Measurements from ENCODE around the gene THAP8. TPM values are rescaled to one million over a fixed set of nuclear protein-coding genes. Genes with fewer than 3 reads are reported as not detected.

THAP8 gene
- total RNA-seq, 1 donor from 2014 or later, result 16.0 TPM

DNA sequence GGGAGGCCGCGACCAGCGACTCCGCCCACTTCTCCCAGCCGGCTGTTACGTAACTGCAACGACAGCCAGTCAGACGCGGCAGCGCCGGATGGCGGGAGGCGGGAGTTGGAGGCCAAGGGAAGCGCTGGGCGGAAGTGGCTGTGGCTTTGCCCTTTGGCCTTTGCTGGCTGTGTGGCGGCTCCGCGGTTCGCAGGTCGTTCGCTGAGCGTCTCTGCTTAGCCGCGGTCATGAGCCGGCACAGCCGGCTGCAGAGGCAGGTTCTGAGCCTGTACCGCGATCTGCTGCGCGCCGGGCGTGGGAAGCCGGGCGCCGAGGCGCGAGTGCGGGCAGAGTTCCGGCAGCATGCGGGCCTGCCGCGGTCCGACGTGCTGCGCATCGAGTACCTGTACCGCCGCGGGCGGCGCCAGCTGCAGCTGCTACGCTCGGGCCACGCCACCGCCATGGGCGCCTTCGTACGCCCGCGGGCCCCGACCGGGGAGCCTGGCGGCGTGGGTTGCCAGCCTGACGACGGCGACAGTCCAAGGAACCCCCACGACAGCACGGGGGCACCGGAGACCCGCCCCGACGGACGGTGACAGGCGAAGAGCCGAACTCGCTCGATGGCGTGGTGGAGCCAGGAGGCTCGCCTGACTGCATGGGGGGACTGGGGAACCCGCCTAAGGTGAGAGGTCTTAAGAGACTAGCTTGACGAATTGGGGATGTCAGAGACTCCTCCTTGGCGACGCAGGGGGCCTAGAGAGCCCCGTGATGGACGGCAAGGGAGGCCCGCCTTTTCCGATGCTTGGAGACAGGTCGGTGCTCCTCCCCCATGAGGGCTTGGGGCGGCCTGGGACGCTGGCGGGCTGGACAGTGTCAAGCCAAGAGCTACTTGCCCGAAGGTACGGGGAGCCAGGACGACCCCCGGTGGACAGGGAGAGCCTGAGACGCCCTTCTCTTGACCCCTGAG, 58.8 kb downstream of the THAP8 start, which contains the start of gene SDHAF1:
TSS of gene SDHAF1 (plus strand) at position 141 of the 946 bp plus-strand sequence. CDS start at position 228, 87 bp downstream.
- DNase-seq (ENCODE audit: low read depth), result peak; percentile 95

DNA sequence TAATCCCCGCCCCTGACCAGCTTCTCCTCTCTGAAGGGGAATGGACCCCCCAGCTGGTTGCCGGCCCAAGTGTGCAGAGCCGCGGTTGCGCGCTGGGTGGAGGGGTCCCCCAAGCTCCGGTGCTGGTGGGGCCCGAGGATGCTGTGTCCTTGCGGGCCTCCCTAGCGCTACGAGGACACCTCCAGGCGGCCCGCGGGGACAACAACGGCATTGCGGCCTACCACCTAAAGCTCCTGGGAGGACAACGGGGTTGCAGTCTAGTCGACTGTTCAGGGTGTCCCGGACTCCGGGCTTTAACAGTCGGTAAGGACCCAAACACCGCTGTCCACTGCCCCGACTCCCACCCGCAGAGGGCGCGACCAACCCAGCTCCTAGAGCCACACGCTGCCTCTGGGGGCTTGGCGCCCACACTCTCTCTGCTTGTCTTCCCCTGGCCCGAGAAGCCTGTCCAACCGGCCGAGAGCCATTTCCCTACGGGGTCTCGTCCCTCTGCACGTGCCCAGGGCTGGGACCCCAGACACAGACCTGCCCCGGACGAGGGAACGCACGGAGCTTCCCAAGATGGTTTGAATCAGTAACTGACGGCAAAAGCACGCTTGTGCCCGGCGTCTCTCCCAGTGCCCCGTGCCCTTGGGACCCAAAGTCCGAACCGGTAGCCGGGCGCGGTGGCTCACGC, 60.0 kb downstream of the THAP8 start:
- no peak for DNase-seq (ENCODE audit: low read depth)

GRCh38 chr19:35992907-35993765, 60.9 kb downstream of the THAP8 start:
- DNase-seq (ENCODE audit: low read depth), result no peak

DNA sequence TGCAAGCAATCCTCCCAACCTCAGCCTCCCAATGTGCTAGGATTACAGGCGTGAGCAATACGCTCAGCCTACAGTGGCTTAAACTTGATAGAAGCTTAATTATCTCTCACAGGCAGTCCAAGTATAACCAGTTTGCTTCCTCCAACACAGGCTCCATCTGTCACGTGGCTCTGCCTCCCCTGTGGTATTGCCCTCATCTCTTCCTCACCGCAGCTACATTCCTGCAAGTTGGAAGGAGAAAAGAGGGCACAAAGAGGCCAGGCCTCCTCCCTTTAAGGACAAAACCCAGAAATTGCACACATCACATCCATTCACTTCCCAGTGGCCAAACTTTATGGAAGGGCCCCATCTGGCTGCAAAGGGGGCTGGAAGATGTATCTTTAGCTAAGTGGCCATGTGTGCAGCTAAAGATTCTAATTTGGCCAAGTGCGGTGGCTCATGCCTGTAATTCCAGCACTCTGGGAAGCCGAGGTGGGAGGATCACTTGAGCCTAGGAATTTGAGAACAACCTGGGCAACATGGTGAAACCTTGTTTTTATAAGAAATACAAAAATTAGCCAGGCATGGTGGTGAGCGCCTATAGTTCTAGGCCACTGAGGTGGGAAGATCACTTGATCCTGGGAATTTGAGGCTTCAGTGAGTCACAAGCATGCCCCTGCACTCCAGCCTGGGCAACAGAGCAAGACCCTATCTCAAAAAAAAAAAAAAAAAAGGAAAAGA, 62.2 kb downstream of the THAP8 start:
- DNase-seq (ENCODE audit: low read depth), result peak; percentile 34

DNA sequence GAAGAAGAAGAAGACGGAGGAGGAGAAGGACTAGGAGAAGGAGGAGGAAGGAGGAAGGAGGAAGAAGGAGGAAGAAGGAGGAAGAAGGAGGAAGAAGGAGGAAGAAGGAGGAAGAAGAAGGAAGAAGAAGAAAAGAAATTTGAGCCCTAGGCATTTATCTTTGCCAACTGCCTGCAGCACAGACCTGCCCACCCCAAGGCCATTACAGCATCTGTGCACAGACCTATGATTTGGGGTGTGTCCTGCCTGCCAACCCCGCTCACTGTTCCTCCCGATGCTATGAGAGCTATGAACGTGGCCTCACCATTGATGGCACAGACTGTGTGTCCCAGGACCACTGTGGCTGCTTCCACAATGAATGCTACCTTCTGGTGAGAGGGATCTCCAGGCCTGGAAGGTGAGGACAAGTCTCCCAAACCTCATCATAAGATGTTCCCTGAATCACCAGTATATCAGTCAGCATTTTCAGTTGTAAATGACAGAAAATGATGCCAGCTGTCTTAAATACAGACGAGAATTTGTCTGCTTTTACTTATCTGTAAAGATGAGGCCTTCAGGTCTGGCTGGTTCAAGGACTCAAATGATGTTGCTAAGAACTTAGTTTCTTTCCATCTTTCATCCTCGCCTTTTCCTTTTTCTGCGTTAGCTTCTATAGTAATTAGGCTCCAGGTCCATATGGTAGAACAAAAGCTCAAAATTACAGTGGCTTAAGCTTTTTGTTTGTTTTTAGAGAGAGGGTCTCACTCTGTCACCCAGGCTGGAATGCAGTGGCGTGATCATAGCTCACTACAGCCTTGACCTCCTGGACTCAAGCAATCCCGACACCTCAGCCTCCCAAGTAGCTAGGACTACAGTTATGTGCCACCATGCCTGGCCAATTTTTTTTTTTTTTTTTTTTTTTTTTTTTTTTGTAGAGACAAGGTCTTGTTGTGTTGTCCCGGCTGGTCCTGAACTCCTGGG, 63.0 kb downstream of the THAP8 start:
- DNase-seq (ENCODE audit: low read depth), result no peak

GRCh38 chr19:35990156-35990555, 63.9 kb downstream of the THAP8 start:
- no peak for DNase-seq (ENCODE audit: low read depth)

GRCh38 chr19:35988824-35989223, 65.3 kb downstream of the THAP8 start:
- no peak for DNase-seq (ENCODE audit: low read depth)

GRCh38 chr19:35987571-35987896, 66.6 kb downstream of the THAP8 start:
- DNase-seq (ENCODE audit: low read depth), result no peak

- no peak for DNase-seq (ENCODE audit: low read depth)
These were observed 67.2 kb downstream of the THAP8 start for GRCh38 chr19:35986664-35987570.

DNA sequence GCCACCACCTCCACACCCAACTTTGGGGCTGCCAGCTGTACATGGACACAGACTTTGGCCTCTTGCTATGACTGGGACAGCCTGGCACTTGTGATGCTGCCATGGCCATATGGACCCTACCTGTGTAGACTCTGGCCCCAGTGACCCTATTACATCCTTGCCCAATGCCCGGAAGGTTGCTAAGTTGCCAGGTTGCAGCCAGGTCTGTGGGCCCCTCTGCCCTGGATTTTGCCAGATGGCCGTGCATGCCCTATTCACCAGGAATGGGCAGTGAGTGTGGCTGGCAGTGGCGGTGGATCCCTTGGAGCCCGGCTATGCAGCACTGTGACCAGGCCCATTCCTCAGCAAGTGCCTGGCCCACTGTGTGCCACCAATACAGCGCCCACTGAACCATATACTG, 68.0 kb downstream of the THAP8 start:
- DNase-seq (ENCODE audit: low read depth), result no peak

Other genes with a start within 250 kb of the THAP8 start
- not detected in 2 replicates for gene PRODH2, start 241.4 kb downstream of the THAP8 start, total RNA-seq
- not detected in 2 replicates for gene NPHS1, start 201.8 kb downstream of the THAP8 start, total RNA-seq
- gene KIRREL2, start 197.4 kb downstream of the THAP8 start, total RNA-seq, result not detected in 2 replicates
- gene APLP1, start 185.7 kb downstream of the THAP8 start, total RNA-seq, result 10.4 and 30.5 TPM in 2 replicates
- 1.2 and 2.2 TPM in 2 replicates for gene NFKBID, start 153.7 kb downstream of the THAP8 start, total RNA-seq
- not detected in 2 replicates for gene HCST, start 151.8 kb downstream of the THAP8 start, total RNA-seq
- gene TYROBP, start 146.0 kb downstream of the THAP8 start, total RNA-seq, result not detected in 2 replicates
- gene LRFN3, start 117.9 kb downstream of the THAP8 start, total RNA-seq, result 5.3 and 8.3 TPM in 2 replicates
- 30.2 and 48.0 TPM in 2 replicates for gene SDHAF1, start 59.1 kb downstream of the THAP8 start, total RNA-seq
- gene SYNE4, start 45.5 kb downstream of the THAP8 start, total RNA-seq, result not detected in 2 replicates
- gene ALKBH6, start 40.1 kb downstream of the THAP8 start, total RNA-seq, result 18.2 and 33.9 TPM in 2 replicates
- gene CLIP3, start 21.4 kb downstream of the THAP8 start, total RNA-seq, result 4.9 and 7.6 TPM in 2 replicates
- gene WDR62, start 612 bp upstream of the THAP8 start, total RNA-seq, result 1.6 and 5.3 TPM in 2 replicates
- gene OVOL3, start 56.9 kb upstream of the THAP8 start, total RNA-seq, result not detected in 2 replicates
- 71.6 and 72.6 TPM in 2 replicates for gene POLR2I, start 60.6 kb upstream of the THAP8 start, total RNA-seq
- 168 and 196 TPM in 2 replicates for gene TBCB, start 61.2 kb upstream of the THAP8 start, total RNA-seq
- 375 and 398 TPM in 2 replicates for gene CAPNS1, start 85.8 kb upstream of the THAP8 start, total RNA-seq
- gene COX7A1, start 98.2 kb upstream of the THAP8 start, total RNA-seq, result not detected in 2 replicates
- 3.5 and 4.9 TPM in 2 replicates for gene ZNF565, start 160.4 kb upstream of the THAP8 start, total RNA-seq
- gene ZNF146, start 160.8 kb upstream of the THAP8 start, total RNA-seq, result 133 and 134 TPM in 2 replicates